H9 (cell line): ENCODE data around the gene ZKSCAN5. TPM values are rescaled to one million over a fixed set of nuclear protein-coding genes. Genes with fewer than 3 reads are reported as not detected.

Experiments used
- DNase-seq: peaks from one replicate; pipeline ENCODE4 v3.0.0-alpha.2; 2017
- H2AFZ ChIP-seq: one replicate; pipeline ENCODE4 v1.6.1; 2013; ENCODE audit warnings: mild to moderate bottlenecking, low read length, control low read depth, moderate library complexity
- H2AK5ac ChIP-seq: 2 replicates; pipeline ENCODE4 v1.6.1; 2013; ENCODE audit warnings: low read length, control low read depth, mixed read lengths; ENCODE audit not compliant: insufficient read length
- H2BK120ac ChIP-seq: one replicate; pipeline ENCODE4 v1.6.1; 2013; ENCODE audit warnings: low read depth, mild to moderate bottlenecking, low read length, control low read depth, inconsistent platforms; ENCODE audit not compliant: poor library complexity, severe bottlenecking
- H2BK12ac ChIP-seq: 2 replicates; pipeline ENCODE4 v1.6.1; 2013; ENCODE audit warnings: low read length, control low read depth, mixed read lengths, low read depth; ENCODE audit not compliant: insufficient read length
- H2BK15ac ChIP-seq: 2 replicates; pipeline ENCODE4 v1.6.1; 2013; ENCODE audit warnings: low read depth, low read length, control low read depth
- H2BK20ac ChIP-seq: one replicate; pipeline ENCODE4 v1.6.1; 2013; ENCODE audit warnings: low read depth, mild to moderate bottlenecking, low read length, control low read depth, inconsistent platforms; ENCODE audit not compliant: poor library complexity, severe bottlenecking
- H2BK5ac ChIP-seq: 2 replicates; pipeline ENCODE4 v1.6.1; 2013; ENCODE audit warnings: low read length, control low read depth, mixed read lengths; ENCODE audit not compliant: insufficient read length
- H3K14ac ChIP-seq: 2 replicates; pipeline ENCODE4 v1.6.1; 2013; ENCODE audit warnings: low read length, control low read depth; ENCODE audit not compliant: insufficient read depth
- H3K18ac ChIP-seq: 2 replicates; pipeline ENCODE4 v1.6.1; 2013; ENCODE audit warnings: low read depth, mild to moderate bottlenecking, mixed read lengths, low read length, control low read depth; ENCODE audit not compliant: insufficient read length
- H3K23ac ChIP-seq: 2 replicates; pipeline ENCODE4 v1.6.1; 2013; ENCODE audit warnings: low read length, control low read depth, mixed read lengths, low read depth; ENCODE audit not compliant: insufficient read length
- H3K23me2 ChIP-seq: 2 replicates; pipeline ENCODE4 v1.6.1; 2013; ENCODE audit warnings: low read depth, mild to moderate bottlenecking, mixed read lengths, low read length, control low read depth; ENCODE audit not compliant: insufficient read length, poor library complexity, severe bottlenecking
- H3K27ac ChIP-seq: 2 replicates; pipeline ENCODE4 v1.5.1; 2013; ENCODE audit warnings: low read length, control low read depth, mixed read lengths, low read depth; ENCODE audit not compliant: insufficient read length
- H3K27me3 ChIP-seq: 2 replicates; pipeline ENCODE4 v1.6.1; 2013; ENCODE audit warnings: low read length, control low read depth, inconsistent platforms; ENCODE audit not compliant: insufficient read depth
- H3K4ac ChIP-seq: 2 replicates; pipeline ENCODE4 v1.6.1; 2013; ENCODE audit warnings: low read depth, mild to moderate bottlenecking, control low read depth, inconsistent platforms, low read length, moderate library complexity
- H3K4me1 ChIP-seq: 2 replicates; pipeline ENCODE4 v1.6.1; 2013; ENCODE audit warnings: low read length, control low read depth, inconsistent platforms; ENCODE audit not compliant: insufficient read depth
- H3K4me2 ChIP-seq: 2 replicates; pipeline ENCODE4 v1.6.1; 2013; ENCODE audit warnings: low read length, control low read depth, mixed read lengths; ENCODE audit not compliant: insufficient read length, insufficient read depth
- H3K56ac ChIP-seq: 2 replicates; pipeline ENCODE4 v1.6.1; 2013; ENCODE audit warnings: low read depth, mild to moderate bottlenecking, mixed read lengths, low read length, control low read depth; ENCODE audit not compliant: insufficient read length
- H3K79me1 ChIP-seq: 2 replicates; pipeline ENCODE4 v1.6.1; 2013; ENCODE audit warnings: low read depth, mild to moderate bottlenecking, moderate library complexity, low read length, control low read depth, inconsistent platforms; ENCODE audit not compliant: insufficient read depth, poor library complexity, severe bottlenecking
- H3K79me2 ChIP-seq: 2 replicates; pipeline ENCODE4 v1.6.1; 2013; ENCODE audit warnings: low read length, control low read depth, inconsistent platforms; ENCODE audit not compliant: insufficient read depth
- H3K9ac ChIP-seq: 2 replicates; pipeline ENCODE4 v1.6.1; 2013; ENCODE audit warnings: low read length, control low read depth, mixed read lengths; ENCODE audit not compliant: insufficient read length; ENCODE audit errors: extremely low read depth
- H3K9me3 ChIP-seq: one replicate; pipeline ENCODE4 v1.6.1; 2013; ENCODE audit warnings: low read depth, low read length, inconsistent platforms; ENCODE audit not compliant: control insufficient read depth
- H3T11ph ChIP-seq: one replicate; pipeline ENCODE4 v1.6.1; 2013; ENCODE audit warnings: mild to moderate bottlenecking, low read length, control low read depth, inconsistent platforms
- H4K20me1 ChIP-seq: one replicate; pipeline ENCODE4 v1.6.1; 2013; ENCODE audit not compliant: control insufficient read depth, insufficient read length, insufficient read depth
- H4K5ac ChIP-seq: 2 replicates; pipeline ENCODE4 v1.6.1; 2013; ENCODE audit warnings: low read depth, mild to moderate bottlenecking, mixed read lengths, low read length, control low read depth; ENCODE audit not compliant: insufficient read length
- H4K8ac ChIP-seq: replicated peaks from 2 replicates; pipeline ENCODE4 v1.6.1; 2013; ENCODE audit warnings: low read length, control low read depth, mixed read lengths, low read depth; ENCODE audit not compliant: insufficient read length
- H4K91ac ChIP-seq: 2 replicates; pipeline ENCODE4 v1.6.1; 2013; ENCODE audit warnings: low read depth, mild to moderate bottlenecking, moderate library complexity, mixed read lengths, low read length, control low read depth; ENCODE audit not compliant: insufficient read length
- H3K27ac Mint-ChIP-seq, 3 experiments: 2 replicates in 2 of 3; 3 replicates in 1 of 3; pipeline ENCODE4 v1.8.0; 2020 to 2021; ENCODE audit warnings: mixed read lengths in 3 of 3, mild to moderate bottlenecking in 1 of 3, moderate library complexity in 1 of 3
- H3K27me3 Mint-ChIP-seq: 2 replicates; pipeline ENCODE4 v1.8.0; 2021; ENCODE audit warnings: low read depth, mild to moderate bottlenecking, moderate library complexity, mixed read lengths
- H3K36me3 Mint-ChIP-seq, 3 experiments: 2 replicates in 2 of 3; 3 replicates in 1 of 3; pipeline ENCODE4 v1.8.0; 2020 to 2021; ENCODE audit warnings: low read depth in 3 of 3, mixed read lengths in 3 of 3; ENCODE audit not compliant: insufficient read depth in 1 of 3
- H3K4me1 Mint-ChIP-seq, 2 experiments: 2 replicates each; pipeline ENCODE4 v1.8.0; 2020; ENCODE audit warnings: mixed read lengths in 2 of 2
- H3K4me3 Mint-ChIP-seq, 2 experiments: 2 replicates in 1 of 2; 3 replicates in 1 of 2; pipeline ENCODE4 v1.8.0; 2020 to 2021; ENCODE audit warnings: mild to moderate bottlenecking in 2 of 2, mixed read lengths in 2 of 2, moderate library complexity in 1 of 2
- H3K9me3 Mint-ChIP-seq, 2 experiments: 2 replicates in 1 of 2; 3 replicates in 1 of 2; pipeline ENCODE4 v1.8.0; 2020; ENCODE audit warnings: mild to moderate bottlenecking in 2 of 2, mixed read lengths in 2 of 2, moderate library complexity in 1 of 2
- CTCF ChIP-seq: fragments of 200-600 bp; sonication (generic); conservative IDR thresholded peaks from 3 replicates; pipeline ENCODE4 v1.8.0; 2021; ENCODE audit warnings: antibody characterized with exemption, mild to moderate bottlenecking
- WGBS: extraction: QIAGEN DNeasy Blood & Tissue Kit; methylation state at CpG from one replicate; pipeline ENCODE4 v1.1.7; 2013; ENCODE audit warnings: missing lambda C conversion rate, low lambda C conversion rate, mixed read lengths; ENCODE audit not compliant: insufficient read length; ENCODE audit errors: extremely low coverage; 5-methylcytosine and 5-hydroxymethylcytosine counted together
- total RNA-seq: library from RNA; stranded (reverse); gene quantifications from 2 replicates; pipeline ENCODE4 v1.2.1, GENCODE V29; 2021

Gene ZKSCAN5
- total RNA-seq, 1 experiment from 2014 or later, result 16.6 TPM

- peak within 1 kb of the TSS; percentile 85 for H3K4me2 ChIP-seq
- H2BK5ac ChIP-seq, result no peak within 1 kb of the TSS
- H3K56ac ChIP-seq, result no peak within 1 kb of the TSS
- no peak within 1 kb of the TSS for H4K8ac ChIP-seq
- no peak within 1 kb of the TSS for H3K27ac ChIP-seq
- H2BK12ac ChIP-seq, result no peak within 1 kb of the TSS
- no peak within 1 kb of the TSS for H2BK15ac ChIP-seq
- H2AK5ac ChIP-seq, result no peak within 1 kb of the TSS
- no peak for TF ChIP-seq CTCF
- H3K4me1 ChIP-seq, result no peaks in the 10 kb centered on the region
- no peaks in the 10 kb centered on the region for H3K27me3 ChIP-seq
- no peak within 1 kb of the TSS for H3K23ac ChIP-seq
- no CpG with 5 or more reads among the region's 37 CpGs for WGBS
- H3K9ac ChIP-seq, result peak within 1 kb of the TSS; percentile 92
- H2BK20ac ChIP-seq, result no peak within 1 kb of the TSS
- no peaks in the 10 kb centered on the region for H3K9me3 ChIP-seq
- no peak within 1 kb of the TSS for H2BK120ac ChIP-seq
- Mint-ChIP-seq H3K27ac (peak within 1 kb of the TSS; percentile 92 to 96 (median 94); a peak in 5 of 7 replicates), H3K36me3 (peaks cover 27 to 32% (median 29%) of the 10 kb centered on the region in 3 experiments), H3K9me3 (peaks cover 19 to 22% of the 10 kb centered on the region in 2 experiments; a peak in 4 of 5 replicates), H3K4me3 (peak within 1 kb of the TSS; percentile 87 to 91), H3K4me1 (peaks cover 9 to 14% of the 10 kb centered on the region in 2 experiments; a peak in 3 of 4 replicates), H3K27me3 (no peaks in the 10 kb centered on the region)
- H3K79me2 ChIP-seq, result no peaks in the 10 kb centered on the region
- peak within 1 kb of the TSS; percentile 43 for H2AFZ ChIP-seq
- H3K23me2 ChIP-seq, result peaks cover 5% of the 10 kb centered on the region
- H3K18ac ChIP-seq, result peak within 1 kb of the TSS; percentile 69
- no peak within 1 kb of the TSS for H4K5ac ChIP-seq
- H3K79me1 ChIP-seq, result no peaks in the 10 kb centered on the region
- H4K91ac ChIP-seq, result no peak within 1 kb of the TSS
- no peak within 1 kb of the TSS for H3T11ph ChIP-seq
- no peak within 1 kb of the TSS for H3K4ac ChIP-seq
- H3K14ac ChIP-seq, result peak within 1 kb of the TSS; percentile 90
- peak; percentile 92 for DNase-seq
- no peaks in the 10 kb centered on the region for H4K20me1 ChIP-seq
Measured at GRCh38 chr7:99551767-99552463, 47.5 kb downstream of the ZKSCAN5 start, which contains the start of gene FAM200A. Gene FAM200A, minus strand, starts transcription at chr7:99552114. Its CDS starts 3,707 bp downstream, at chr7:99548407.
